Erythroblast (primary cell): Measurements from ENCODE around the gene INO80.

Experiments used
- GATA1 ChIP-seq: IDR thresholded peaks from 2 replicates; pipeline ENCODE4 v1.6.1; 2011; ENCODE audit warnings: low read depth, mild to moderate bottlenecking, control low read depth, low read length, moderate library complexity
- POLR2A ChIP-seq: IDR thresholded peaks from 2 replicates; pipeline ENCODE4 v1.6.1; 2011; ENCODE audit warnings: mild to moderate bottlenecking, low read length

DNA sequence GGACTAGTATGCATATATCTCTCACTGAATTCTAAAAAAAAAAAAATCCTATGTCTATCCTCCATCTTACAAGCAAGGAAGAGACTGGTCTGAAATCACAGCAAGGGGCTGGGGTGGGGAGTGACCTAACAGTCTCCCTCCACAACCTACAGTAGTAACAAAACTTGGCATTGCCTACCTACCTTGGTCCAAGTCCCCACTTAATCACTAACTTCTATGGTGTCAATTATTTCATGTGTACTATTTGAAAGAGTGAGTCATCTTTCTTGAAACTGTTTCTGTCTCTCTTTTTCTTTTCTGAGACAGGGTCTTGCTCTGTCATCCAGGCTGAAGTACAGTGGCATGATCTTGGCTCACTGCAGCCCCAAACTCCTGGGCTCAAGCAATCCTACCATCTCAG lies 126.0 kb downstream of the INO80 start:
- TF ChIP-seq POLR2A (no peak), GATA1 (no peak)
